GM18858 (cell line): ENCODE measurements around the gene IQSEC1.

Experiments used
- ATAC-seq: cut with Tn5 transposase; IDR thresholded peaks from one replicate; pipeline ENCODE4 v1.9.1; 2021; ENCODE audit not compliant: unreplicated experiment

Gene IQSEC1

GRCh38 chr3:13017361-13018042, 55.7 kb downstream of the IQSEC1 start:
- ATAC-seq: no peak

- ATAC-seq: no peak
Observed at GRCh38 chr3:13016721-13017255, 56.4 kb downstream of the IQSEC1 start.

GRCh38 chr3:13016083-13016720, 57.0 kb downstream of the IQSEC1 start:
- ATAC-seq: peak; percentile 20

GRCh38 chr3:13015286-13016082, 57.7 kb downstream of the IQSEC1 start:
- ATAC-seq: no peak

GRCh38 chr3:13014755-13015285, 58.4 kb downstream of the IQSEC1 start:
- ATAC-seq: no peak

GRCh38 chr3:13013994-13014754, 59.1 kb downstream of the IQSEC1 start:
- no peak for ATAC-seq

- ATAC-seq: no peak
Observed at GRCh38 chr3:13013566-13013965, 59.7 kb downstream of the IQSEC1 start.

- ATAC-seq: no peak
Observed at GRCh38 chr3:13013151-13013561, 60.1 kb downstream of the IQSEC1 start.

- ATAC-seq: peak; percentile 38
Observed at GRCh38 chr3:13012221-13012691, 61.0 kb downstream of the IQSEC1 start.

GRCh38 chr3:13011573-13012220, 61.5 kb downstream of the IQSEC1 start:
- peak; percentile 39 for ATAC-seq

- ATAC-seq: no peak
Observed at GRCh38 chr3:13010780-13011572, 62.3 kb downstream of the IQSEC1 start.

GRCh38 chr3:13009946-13010315, 63.3 kb downstream of the IQSEC1 start:
- ATAC-seq: no peak

- ATAC-seq: no peak
Observed at GRCh38 chr3:13009132-13009945, 63.9 kb downstream of the IQSEC1 start.

- no peak for ATAC-seq
Observed at GRCh38 chr3:13008155-13008995, 64.9 kb downstream of the IQSEC1 start.

GRCh38 chr3:13007251-13007941, 65.8 kb downstream of the IQSEC1 start:
- no peak for ATAC-seq

GRCh38 chr3:13006216-13006990, 66.8 kb downstream of the IQSEC1 start:
- no peak for ATAC-seq
